T-helper 2 cell (primary cell): ENCODE results near the gene BRICD5.

Experiments used
- DNase-seq, 5 experiments: peaks; one replicate each; pipeline versions ENCODE4 v3.0.0 to v3.0.0-alpha.2; 2012 to 2022

BRICD5 gene

DNA sequence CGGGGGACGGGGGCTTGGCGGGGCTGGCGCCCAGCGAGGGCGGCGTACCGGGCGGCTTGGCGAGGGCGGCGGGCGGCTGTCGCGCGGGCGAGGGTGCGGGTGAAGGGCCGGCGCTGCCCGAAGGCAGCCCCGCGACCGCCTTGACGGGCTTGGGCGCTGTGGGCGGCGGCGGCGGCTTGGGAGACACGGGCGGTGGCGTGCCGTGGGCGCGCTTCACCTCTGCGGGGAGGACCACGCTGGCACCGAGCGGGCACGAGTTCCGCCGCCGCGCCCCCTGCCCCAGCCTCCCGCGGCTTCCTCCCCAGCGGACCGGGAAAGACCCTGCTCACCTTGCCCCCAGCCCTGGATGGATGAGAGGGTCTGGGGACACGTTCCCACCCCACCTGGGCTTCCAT, 31.6 kb downstream of the BRICD5 start:
- DNase-seq = no peak

DNA sequence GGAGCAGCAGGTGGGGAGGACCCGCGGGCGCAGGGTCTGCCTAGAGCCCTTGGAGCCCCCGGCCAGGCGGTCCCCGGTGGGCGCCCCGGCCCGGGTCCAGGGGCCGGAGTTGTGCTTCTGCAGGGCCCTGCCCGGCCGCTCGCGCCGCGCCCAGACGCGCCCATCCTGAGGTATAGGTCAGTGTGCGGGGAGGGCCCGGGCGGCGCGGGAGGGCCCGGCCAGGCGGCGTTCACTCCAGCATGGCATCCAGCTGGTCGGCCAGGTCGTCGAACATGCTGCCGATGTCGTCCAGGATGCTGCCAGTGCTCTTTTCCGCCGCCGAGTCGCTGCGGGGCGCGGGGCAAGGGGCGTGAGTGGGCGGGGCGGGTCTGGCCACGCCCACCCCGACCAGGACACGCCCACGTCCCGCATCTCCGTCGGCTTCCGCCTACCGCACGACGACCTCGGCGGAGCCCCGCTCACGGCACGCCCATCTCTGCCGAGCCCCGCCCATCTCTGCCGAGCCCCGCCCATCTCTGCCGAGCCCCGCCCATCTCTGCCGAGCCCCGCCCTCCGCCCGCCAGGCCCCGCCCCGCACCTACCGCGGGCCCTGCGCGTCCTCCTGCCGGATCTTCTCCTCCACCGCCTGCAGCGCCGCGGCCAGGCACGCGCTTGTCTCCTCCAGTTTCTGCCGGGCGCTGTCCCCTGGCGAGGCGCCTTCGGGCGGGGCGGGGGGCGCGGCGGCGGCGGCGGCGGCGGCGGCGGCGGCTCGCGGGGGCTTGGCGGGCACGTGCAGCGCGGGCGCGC, 32.1 kb downstream of the BRICD5 start:
- peak in 3 of 5 experiments; percentile 12 to 48 (median 40) for DNase-seq

- no peak for DNase-seq
These were observed 33.1 kb downstream of the BRICD5 start for GRCh38 chr16:2177561-2177960.

- DNase-seq = no peak
These were observed 33.6 kb downstream of the BRICD5 start for GRCh38 chr16:2177101-2177500.

- DNase-seq = no peak
These were observed 34.6 kb downstream of the BRICD5 start for GRCh38 chr16:2176047-2176446.

GRCh38 chr16:2175454-2175853, 35.2 kb downstream of the BRICD5 start:
- DNase-seq = no peak

DNA sequence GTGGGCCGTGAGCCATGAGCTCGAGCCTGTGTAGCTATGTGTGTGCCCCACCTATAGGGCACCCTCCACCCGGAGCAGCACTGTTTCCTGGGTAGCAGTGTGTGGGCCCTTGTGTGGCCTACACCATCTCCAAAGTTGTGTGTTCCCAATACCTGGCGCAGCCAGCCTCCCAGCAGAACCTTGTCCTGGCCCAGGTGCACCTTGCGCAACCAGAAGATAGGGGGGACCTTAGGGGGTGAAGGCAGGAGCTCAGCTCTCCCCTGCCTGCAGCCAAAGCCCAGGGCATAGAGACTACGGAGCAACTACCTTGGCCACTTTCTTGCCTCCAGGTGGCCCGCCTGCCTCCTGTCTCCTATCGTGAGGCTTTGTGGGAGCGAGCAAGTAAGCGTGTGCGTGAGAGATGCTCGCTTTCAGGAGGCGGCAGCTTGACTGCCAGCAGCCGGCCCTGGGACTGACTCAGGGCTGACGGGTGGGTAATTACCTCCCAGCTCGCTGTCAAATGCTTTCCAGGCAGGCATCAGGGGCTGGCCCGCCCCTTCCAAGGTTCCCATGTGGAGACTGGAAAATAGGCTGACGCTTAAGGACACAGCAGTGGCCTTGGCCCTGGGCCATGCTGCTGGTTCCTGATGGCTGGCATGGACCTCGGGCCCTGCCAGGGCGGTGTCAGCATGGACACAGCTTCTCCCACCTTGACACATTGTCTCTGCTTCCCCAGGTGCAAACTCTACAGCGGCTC, 36.1 kb downstream of the BRICD5 start:
- no peak for DNase-seq

- DNase-seq = no peak
These were observed 36.7 kb downstream of the BRICD5 start for GRCh38 chr16:2173916-2174315.

GRCh38 chr16:2173366-2173765, 37.3 kb downstream of the BRICD5 start:
- DNase-seq = no peak

DNA sequence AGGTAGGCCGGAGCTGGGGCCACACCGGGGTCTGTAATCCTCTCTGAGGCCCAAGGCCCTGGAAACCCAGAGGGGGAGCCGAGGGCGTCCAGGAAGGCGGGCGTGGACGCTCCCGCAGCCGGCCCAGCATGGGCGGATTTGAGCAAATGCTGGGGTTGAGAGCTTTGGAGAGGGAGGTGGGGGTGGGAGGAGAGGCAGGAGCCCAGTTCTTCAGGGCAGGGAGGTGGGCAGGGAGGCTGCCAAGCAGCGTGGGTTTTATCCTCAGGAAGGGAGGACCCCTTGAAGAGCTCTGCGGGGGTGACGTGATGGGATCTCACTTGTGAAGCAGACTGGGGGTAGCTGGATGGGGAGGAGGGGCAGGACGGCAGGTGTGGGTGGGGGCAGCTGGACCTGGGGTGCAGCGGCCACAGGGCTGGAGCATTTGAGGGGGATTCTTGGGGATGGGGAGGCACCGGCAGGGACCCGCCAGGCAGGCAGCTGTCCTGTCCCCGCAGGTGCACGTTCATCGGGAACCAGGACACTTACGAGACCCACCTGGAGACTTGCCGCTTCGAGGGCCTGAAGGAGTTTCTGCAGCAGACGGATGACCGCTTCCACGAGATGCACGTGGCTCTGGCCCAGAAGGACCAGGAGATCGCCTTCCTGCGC, 37.9 kb downstream of the BRICD5 start:
- DNase-seq = no peak

- DNase-seq = no peak
These were observed 39.0 kb downstream of the BRICD5 start for GRCh38 chr16:2171601-2172178.

- no peak for DNase-seq
These were observed 39.9 kb downstream of the BRICD5 start for GRCh38 chr16:2170587-2171435.

GRCh38 chr16:2170080-2170479, 40.6 kb downstream of the BRICD5 start:
- no peak for DNase-seq

- no peak for DNase-seq
These were observed 43.5 kb downstream of the BRICD5 start for GRCh38 chr16:2167068-2167638.

GRCh38 chr16:2166263-2167067, 44.2 kb downstream of the BRICD5 start:
- DNase-seq = no peak

DNA sequence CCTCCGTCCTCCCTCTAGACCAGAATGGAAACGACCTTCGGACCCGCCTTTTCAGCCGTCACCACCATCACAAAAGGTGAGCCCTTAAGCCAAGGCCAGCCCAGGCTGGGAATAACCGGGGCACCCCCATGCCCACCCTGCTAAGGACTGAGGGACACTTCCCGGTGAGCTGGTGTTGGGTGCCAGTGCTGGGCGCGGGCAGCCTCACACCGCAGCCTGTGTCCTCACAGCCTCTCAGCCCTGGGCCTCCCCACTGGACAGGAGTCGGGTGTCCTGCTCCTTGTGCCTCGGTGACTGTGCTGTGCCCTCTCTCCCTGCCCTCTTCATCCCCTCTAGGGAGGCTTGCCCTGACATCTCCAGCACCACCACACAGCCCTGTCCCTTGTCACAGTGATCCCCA, 44.8 kb downstream of the BRICD5 start:
- DNase-seq = no peak

- DNase-seq = no peak
These were observed 47.3 kb downstream of the BRICD5 start for GRCh38 chr16:2163211-2163881.

- DNase-seq = no peak
These were observed 48.0 kb downstream of the BRICD5 start for GRCh38 chr16:2162676-2163118.

DNA sequence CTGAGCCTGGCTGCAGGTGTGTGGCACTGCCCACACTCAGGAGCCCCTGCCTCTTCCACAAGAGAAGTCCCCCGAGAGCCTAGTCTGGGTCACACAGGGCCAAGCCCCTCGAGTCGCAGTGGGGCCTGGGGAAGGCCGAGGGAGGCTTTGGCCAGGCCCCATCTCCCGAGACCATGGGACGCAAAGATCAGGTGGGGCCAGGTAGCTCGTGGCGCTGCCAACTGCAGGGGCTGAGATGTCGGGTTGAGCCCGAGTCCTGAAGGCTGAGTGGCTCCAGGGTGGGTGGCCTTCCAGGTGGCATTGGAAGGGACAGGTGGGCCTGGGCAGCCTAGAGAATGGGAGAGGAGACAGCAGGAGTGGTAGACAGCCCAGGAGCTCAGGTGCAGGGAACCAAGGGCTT, 48.8 kb downstream of the BRICD5 start:
- no peak for DNase-seq

DNA sequence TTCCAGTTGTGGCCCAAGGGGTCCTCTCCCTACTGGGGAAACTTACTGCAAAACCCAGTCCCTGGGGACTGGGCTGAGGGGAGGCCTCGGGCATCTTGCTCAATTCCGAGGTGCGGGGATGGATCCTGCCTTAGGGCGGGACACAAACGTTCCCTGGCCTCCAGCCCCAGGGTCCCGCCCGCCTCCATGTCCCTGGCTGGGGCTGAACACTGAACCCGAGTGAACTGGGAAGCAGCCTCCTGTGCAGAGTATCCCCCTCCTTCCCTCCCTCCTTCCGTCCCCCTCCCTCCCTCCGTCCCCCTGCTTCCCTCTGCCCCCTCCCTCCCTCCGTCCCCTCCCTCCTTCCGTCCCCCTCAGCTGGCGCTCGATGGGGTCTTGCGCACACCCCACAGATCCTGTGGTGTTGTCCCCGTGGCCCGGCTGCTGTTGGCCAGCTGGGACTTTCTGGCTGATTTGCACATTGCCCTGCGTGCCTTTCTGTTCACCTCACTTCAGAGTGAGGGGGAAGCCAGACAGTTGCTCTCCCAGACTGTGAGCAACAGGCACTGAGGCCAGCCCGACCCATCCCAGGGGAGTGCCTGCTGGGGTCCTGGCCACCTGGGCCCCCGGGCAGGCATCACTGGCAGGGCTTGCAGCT, 49.6 kb downstream of the BRICD5 start:
- no peak for DNase-seq
